Measurements from ENCODE around the gene ZNF329. TPM values are rescaled to one million over a fixed set of nuclear protein-coding genes. Genes with fewer than 3 reads are reported as not detected.

Gene ZNF329
- total RNA-seq, 3 donors from 2014 or later (not counting 1 experiment from before 2014, with no cell fraction given): 13.0 to 14.9 (median 14.4) TPM

GRCh38 chr19:58086825-58087710 is 63.5 kb downstream of the ZNF329 start:
- H3K27ac Mint-ChIP-seq: no peak overlapping the region

GRCh38 chr19:58085348-58085875 is 65.2 kb downstream of the ZNF329 start:
- DNase-seq (no peak), ATAC-seq (no peak)
- Mint-ChIP-seq H3K9me3 (peaks cover 5 to 12% of the 10 kb centered on the region in 2 donors), H3K4me3 (no peak overlapping the region), H3K27ac (no peak overlapping the region), H3K36me3 (peaks cover 16% of the 10 kb centered on the region), H3K27me3 (ENCODE audit: low read depth in 2 of 2) (no peaks in the 10 kb centered on the region), H3K4me1 (no peaks in the 10 kb centered on the region)
- intact Hi-C loops (cut with micrococcal nuclease): no loop called here
- Histone ChIP-seq H3K4me1 (ENCODE audit: control insufficient read depth, insufficient read depth, low read length) (no peaks in the 10 kb centered on the region), H3K27ac (ENCODE audit: low read length) (no peak overlapping the region), H3K4me3 (ENCODE audit: low read length) (no peak overlapping the region), H3K27me3 (ENCODE audit: control insufficient read depth, insufficient read depth, low read length) (no peaks in the 10 kb centered on the region), H3K36me3 (ENCODE audit: control insufficient read depth, insufficient read depth, low read length) (no peaks in the 10 kb centered on the region), H3K9me3 (ENCODE audit: control insufficient read depth, insufficient read depth, low read length) (peaks cover 68% of the 10 kb centered on the region)
- 95% methylated on average over 29 of the region's 29 CpGs for WGBS (ENCODE audit: insufficient coverage)
- no peak for TF ChIP-seq CTCF (IDR thresholded peaks at IDR 0.05)

More at GRCh38 chr19:58086825-58087710, 63.5 kb downstream of the ZNF329 start:
- WGBS (ENCODE audit: insufficient coverage): 97% methylated on average over 23 of the region's 23 CpGs
- no peaks in the 10 kb centered on the region for H3K27me3 Mint-ChIP-seq (ENCODE audit: low read depth in 2 of 2)
- H3K36me3 Mint-ChIP-seq: peaks cover 6% of the 10 kb centered on the region
- no peak for TF ChIP-seq CTCF (IDR thresholded peaks at IDR 0.05)
- no peak overlapping the region for H3K27ac ChIP-seq (ENCODE audit: low read length)
- H3K9me3 ChIP-seq (ENCODE audit: control insufficient read depth, insufficient read depth, low read length): peaks cover 57% of the 10 kb centered on the region
- H3K4me3 Mint-ChIP-seq: no peak overlapping the region
- H3K36me3 ChIP-seq (ENCODE audit: control insufficient read depth, insufficient read depth, low read length): no peaks in the 10 kb centered on the region
- H3K9me3 Mint-ChIP-seq: peaks cover 2 to 4% of the 10 kb centered on the region in 2 donors
- no peak overlapping the region for H3K4me3 ChIP-seq (ENCODE audit: low read length)
- intact Hi-C loops (cut with micrococcal nuclease): no loop called here
- no peaks in the 10 kb centered on the region for H3K4me1 Mint-ChIP-seq
- H3K27me3 ChIP-seq (ENCODE audit: control insufficient read depth, insufficient read depth, low read length): no peaks in the 10 kb centered on the region
- ATAC-seq: peak in 1 of 3 donors; percentile 14
- H3K4me1 ChIP-seq (ENCODE audit: control insufficient read depth, insufficient read depth, low read length): no peaks in the 10 kb centered on the region
- DNase-seq: no peak

GRCh38 chr19:58084596-58085347 is 65.8 kb downstream of the ZNF329 start:
- Histone ChIP-seq H3K9me3 (ENCODE audit: control insufficient read depth, insufficient read depth, low read length) (peaks cover 66% of the 10 kb centered on the region), H3K4me1 (ENCODE audit: control insufficient read depth, insufficient read depth, low read length) (no peaks in the 10 kb centered on the region), H3K36me3 (ENCODE audit: control insufficient read depth, insufficient read depth, low read length) (no peaks in the 10 kb centered on the region), H3K27me3 (ENCODE audit: control insufficient read depth, insufficient read depth, low read length) (no peaks in the 10 kb centered on the region), H3K4me3 (ENCODE audit: low read length) (no peak overlapping the region), H3K27ac (ENCODE audit: low read length) (no peak overlapping the region)
- H3K27ac Mint-ChIP-seq: no peak overlapping the region
- no peaks in the 10 kb centered on the region for H3K27me3 Mint-ChIP-seq (ENCODE audit: low read depth in 2 of 2)
- peaks cover 21% of the 10 kb centered on the region for H3K36me3 Mint-ChIP-seq
- no peak for TF ChIP-seq CTCF (IDR thresholded peaks at IDR 0.05)
- no peak for ATAC-seq
- 97% methylated on average over 69 of the region's 69 CpGs for WGBS (ENCODE audit: insufficient coverage)
- DNase-seq: no peak
- intact Hi-C loops (cut with micrococcal nuclease): no loop called here
- peaks cover 8 to 12% of the 10 kb centered on the region in 2 donors for H3K9me3 Mint-ChIP-seq
- no peak overlapping the region for H3K4me3 Mint-ChIP-seq
- H3K4me1 Mint-ChIP-seq: no peaks in the 10 kb centered on the region
